ENCODE results near the gene TBCD. TPM values are rescaled to one million over a fixed set of nuclear protein-coding genes. Genes with fewer than 3 reads are reported as not detected.

TBCD gene
- total and polyA plus RNA-seq, 9 of the 15 experiments (the other 6 are each of a cell fraction or from before 2014, with no cell fraction given), result 8.9 to 98.5 (median 28.0) TPM

DNA sequence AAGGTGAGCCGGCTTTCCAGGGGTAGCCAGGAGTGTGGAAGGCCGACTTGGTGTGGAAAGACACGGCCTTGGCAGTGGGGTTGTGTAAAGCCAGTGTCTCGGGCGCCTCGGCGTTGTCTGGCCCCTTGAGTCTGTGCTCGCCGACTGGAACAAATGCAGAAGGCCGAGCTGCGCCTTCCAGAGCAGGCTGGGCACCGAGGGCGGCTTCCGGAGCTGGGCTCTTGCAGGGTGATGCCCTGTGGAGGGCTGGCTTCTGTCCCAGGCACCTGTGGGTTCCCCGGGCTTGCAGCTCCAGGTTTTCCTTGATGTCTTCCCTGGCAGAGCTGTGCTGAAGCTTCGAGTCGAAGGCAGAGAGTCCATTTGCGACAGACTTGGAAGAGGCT, 79.9 kb downstream of the TBCD start:
- whole genome bisulfite sequencing (ENCODE audit: insufficient coverage, low coverage, missing lambda C conversion rate), result 86% methylated on average over 16 of the region's 18 CpGs
- H3K4me1 ChIP-seq (replicated peaks in 1 of 2; ENCODE audit: control insufficient read depth in 2 of 2, insufficient read depth in 2 of 2, low read length in 2 of 2), result peaks cover 0 to 29% of the 10 kb centered on the region in 2 experiments; a peak in 2 of 5 replicates
- H3K36me3 ChIP-seq (ENCODE audit: control insufficient read depth, insufficient read depth, low read length), result peaks cover 55% of the 10 kb centered on the region; the same call in 2 of the 3 replicates
- no peak overlapping the region for H2AFZ ChIP-seq (ENCODE audit: low read depth, low read length)
- H3K4me3 ChIP-seq, result no peak overlapping the region
- H3K79me2 ChIP-seq (ENCODE audit: control insufficient read depth, insufficient read depth, low read length), result no peaks in the 10 kb centered on the region
- H3K27me3 ChIP-seq (ENCODE audit: control insufficient read depth in 2 of 2, insufficient read depth in 2 of 2, low read length in 2 of 2), result no peaks in the 10 kb centered on the region
- BruUV-seq (replicated peaks), result no TSS peak
- intact Hi-C loops (cut with micrococcal nuclease), result no loop called here
- FAIRE-seq (no peak), DNase-seq (ENCODE audit: extremely low read depth in 1 of 4, low spot score in 3 of 4) (no peak), ATAC-seq (no peak)
- no peak overlapping the region for H3K27ac ChIP-seq (ENCODE audit: extremely low read depth, low read depth, low read length)
- no peaks in the 10 kb centered on the region for H3K9me1 ChIP-seq (ENCODE audit: control insufficient read depth, insufficient read depth, low read length)
- H3K9me3 ChIP-seq (replicated peaks; ENCODE audit: control insufficient read depth, insufficient read depth, low read depth, low read length), result 0 out of 2 replicates have a peak, but pooled peaks cover 3% of the 10 kb centered on the region
- in situ Hi-C loops (cut with MboI), result no loop called here
- ChIA-PET POLR2A (interaction anchor here (0.9 to 1.0 kb wide), 2 partner anchors 10 to 11 kb away, joined by 3 read pairs; no protein-coding TSS in a partner anchor), CTCF (ENCODE audit: low intra/inter-chr PET ratio) (no interaction called here)
- no peak overlapping the region for H3K4me2 ChIP-seq (ENCODE audit: insufficient read depth, low read length)
- no peaks in the 10 kb centered on the region for H4K20me1 ChIP-seq (replicated peaks; ENCODE audit: control insufficient read depth, insufficient read depth, low read length)
- peak overlapping the region in 1 of 2 experiments; percentile 62; a peak in 1 of 4 replicates for H3K9ac ChIP-seq (ENCODE audit: insufficient read depth in 1 of 2, low read depth in 2 of 2, low read length in 2 of 2)
- TF ChIP-seq GABPB1 (CRISPR knock-in tag; IDR thresholded peaks at IDR 0.05) (no peak), NELFE (IDR thresholded peaks at IDR 0.05; ENCODE audit: insufficient read depth, insufficient read length) (no peak), ZNF224 (CRISPR knock-in tag; IDR thresholded peaks at IDR 0.05) (no peak), SMARCA4 (IDR thresholded peaks at IDR 0.05) (no peak), ZSCAN32 (CRISPR knock-in tag; IDR thresholded peaks at IDR 0.05) (no peak), HCFC1 (IDR thresholded peaks at IDR 0.05; ENCODE audit: low read depth, low read length) (no peak)
- TF ChIP-seq, protein P1, sequence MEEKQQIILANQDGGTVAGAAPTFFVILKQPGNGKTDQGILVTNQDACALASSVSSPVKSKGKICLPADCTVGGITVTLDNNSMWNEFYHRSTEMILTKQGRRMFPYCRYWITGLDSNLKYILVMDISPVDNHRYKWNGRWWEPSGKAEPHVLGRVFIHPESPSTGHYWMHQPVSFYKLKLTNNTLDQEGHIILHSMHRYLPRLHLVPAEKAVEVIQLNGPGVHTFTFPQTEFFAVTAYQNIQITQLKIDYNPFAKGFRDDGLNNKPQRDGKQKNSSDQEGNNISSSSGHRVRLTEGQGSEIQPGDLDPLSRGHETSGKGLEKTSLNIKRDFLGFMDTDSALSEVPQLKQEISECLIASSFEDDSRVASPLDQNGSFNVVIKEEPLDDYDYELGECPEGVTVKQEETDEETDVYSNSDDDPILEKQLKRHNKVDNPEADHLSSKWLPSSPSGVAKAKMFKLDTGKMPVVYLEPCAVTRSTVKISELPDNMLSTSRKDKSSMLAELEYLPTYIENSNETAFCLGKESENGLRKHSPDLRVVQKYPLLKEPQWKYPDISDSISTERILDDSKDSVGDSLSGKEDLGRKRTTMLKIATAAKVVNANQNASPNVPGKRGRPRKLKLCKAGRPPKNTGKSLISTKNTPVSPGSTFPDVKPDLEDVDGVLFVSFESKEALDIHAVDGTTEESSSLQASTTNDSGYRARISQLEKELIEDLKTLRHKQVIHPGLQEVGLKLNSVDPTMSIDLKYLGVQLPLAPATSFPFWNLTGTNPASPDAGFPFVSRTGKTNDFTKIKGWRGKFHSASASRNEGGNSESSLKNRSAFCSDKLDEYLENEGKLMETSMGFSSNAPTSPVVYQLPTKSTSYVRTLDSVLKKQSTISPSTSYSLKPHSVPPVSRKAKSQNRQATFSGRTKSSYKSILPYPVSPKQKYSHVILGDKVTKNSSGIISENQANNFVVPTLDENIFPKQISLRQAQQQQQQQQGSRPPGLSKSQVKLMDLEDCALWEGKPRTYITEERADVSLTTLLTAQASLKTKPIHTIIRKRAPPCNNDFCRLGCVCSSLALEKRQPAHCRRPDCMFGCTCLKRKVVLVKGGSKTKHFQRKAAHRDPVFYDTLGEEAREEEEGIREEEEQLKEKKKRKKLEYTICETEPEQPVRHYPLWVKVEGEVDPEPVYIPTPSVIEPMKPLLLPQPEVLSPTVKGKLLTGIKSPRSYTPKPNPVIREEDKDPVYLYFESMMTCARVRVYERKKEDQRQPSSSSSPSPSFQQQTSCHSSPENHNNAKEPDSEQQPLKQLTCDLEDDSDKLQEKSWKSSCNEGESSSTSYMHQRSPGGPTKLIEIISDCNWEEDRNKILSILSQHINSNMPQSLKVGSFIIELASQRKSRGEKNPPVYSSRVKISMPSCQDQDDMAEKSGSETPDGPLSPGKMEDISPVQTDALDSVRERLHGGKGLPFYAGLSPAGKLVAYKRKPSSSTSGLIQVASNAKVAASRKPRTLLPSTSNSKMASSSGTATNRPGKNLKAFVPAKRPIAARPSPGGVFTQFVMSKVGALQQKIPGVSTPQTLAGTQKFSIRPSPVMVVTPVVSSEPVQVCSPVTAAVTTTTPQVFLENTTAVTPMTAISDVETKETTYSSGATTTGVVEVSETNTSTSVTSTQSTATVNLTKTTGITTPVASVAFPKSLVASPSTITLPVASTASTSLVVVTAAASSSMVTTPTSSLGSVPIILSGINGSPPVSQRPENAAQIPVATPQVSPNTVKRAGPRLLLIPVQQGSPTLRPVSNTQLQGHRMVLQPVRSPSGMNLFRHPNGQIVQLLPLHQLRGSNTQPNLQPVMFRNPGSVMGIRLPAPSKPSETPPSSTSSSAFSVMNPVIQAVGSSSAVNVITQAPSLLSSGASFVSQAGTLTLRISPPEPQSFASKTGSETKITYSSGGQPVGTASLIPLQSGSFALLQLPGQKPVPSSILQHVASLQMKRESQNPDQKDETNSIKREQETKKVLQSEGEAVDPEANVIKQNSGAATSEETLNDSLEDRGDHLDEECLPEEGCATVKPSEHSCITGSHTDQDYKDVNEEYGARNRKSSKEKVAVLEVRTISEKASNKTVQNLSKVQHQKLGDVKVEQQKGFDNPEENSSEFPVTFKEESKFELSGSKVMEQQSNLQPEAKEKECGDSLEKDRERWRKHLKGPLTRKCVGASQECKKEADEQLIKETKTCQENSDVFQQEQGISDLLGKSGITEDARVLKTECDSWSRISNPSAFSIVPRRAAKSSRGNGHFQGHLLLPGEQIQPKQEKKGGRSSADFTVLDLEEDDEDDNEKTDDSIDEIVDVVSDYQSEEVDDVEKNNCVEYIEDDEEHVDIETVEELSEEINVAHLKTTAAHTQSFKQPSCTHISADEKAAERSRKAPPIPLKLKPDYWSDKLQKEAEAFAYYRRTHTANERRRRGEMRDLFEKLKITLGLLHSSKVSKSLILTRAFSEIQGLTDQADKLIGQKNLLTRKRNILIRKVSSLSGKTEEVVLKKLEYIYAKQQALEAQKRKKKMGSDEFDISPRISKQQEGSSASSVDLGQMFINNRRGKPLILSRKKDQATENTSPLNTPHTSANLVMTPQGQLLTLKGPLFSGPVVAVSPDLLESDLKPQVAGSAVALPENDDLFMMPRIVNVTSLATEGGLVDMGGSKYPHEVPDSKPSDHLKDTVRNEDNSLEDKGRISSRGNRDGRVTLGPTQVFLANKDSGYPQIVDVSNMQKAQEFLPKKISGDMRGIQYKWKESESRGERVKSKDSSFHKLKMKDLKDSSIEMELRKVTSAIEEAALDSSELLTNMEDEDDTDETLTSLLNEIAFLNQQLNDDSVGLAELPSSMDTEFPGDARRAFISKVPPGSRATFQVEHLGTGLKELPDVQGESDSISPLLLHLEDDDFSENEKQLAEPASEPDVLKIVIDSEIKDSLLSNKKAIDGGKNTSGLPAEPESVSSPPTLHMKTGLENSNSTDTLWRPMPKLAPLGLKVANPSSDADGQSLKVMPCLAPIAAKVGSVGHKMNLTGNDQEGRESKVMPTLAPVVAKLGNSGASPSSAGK (IDR thresholded peaks at IDR 0.05), result no peak
- TF ChIP-seq, protein P2, sequence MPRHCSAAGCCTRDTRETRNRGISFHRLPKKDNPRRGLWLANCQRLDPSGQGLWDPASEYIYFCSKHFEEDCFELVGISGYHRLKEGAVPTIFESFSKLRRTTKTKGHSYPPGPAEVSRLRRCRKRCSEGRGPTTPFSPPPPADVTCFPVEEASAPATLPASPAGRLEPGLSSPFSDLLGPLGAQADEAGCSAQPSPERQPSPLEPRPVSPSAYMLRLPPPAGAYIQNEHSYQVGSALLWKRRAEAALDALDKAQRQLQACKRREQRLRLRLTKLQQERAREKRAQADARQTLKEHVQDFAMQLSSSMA (CRISPR knock-in tag; IDR thresholded peaks at IDR 0.05), result no peak
- TF ChIP-seq, protein P3, sequence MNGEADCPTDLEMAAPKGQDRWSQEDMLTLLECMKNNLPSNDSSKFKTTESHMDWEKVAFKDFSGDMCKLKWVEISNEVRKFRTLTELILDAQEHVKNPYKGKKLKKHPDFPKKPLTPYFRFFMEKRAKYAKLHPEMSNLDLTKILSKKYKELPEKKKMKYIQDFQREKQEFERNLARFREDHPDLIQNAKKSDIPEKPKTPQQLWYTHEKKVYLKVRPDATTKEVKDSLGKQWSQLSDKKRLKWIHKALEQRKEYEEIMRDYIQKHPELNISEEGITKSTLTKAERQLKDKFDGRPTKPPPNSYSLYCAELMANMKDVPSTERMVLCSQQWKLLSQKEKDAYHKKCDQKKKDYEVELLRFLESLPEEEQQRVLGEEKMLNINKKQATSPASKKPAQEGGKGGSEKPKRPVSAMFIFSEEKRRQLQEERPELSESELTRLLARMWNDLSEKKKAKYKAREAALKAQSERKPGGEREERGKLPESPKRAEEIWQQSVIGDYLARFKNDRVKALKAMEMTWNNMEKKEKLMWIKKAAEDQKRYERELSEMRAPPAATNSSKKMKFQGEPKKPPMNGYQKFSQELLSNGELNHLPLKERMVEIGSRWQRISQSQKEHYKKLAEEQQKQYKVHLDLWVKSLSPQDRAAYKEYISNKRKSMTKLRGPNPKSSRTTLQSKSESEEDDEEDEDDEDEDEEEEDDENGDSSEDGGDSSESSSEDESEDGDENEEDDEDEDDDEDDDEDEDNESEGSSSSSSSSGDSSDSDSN (IDR thresholded peaks at IDR 0.05; ENCODE audit: borderline replicate concordance in 1 of 2, low read depth in 2 of 2, low read length in 2 of 2), result no peak
